Osteoblast (primary cell): Measurements from ENCODE around the gene MTCH1. TPM values are rescaled to one million over a fixed set of nuclear protein-coding genes. Genes with fewer than 3 reads are reported as not detected.

Source experiments
- DNase-seq: peaks from one replicate; pipeline ENCODE4 v3.0.0; 2011; ENCODE audit warnings: low spot score, mixed read lengths; ENCODE audit not compliant: insufficient read length; ENCODE audit errors: missing footprints
- H2AFZ ChIP-seq: 2 replicates; pipeline ENCODE4 v1.6.0; 2011; ENCODE audit warnings: mild to moderate bottlenecking, low read length
- H3K27ac ChIP-seq: 2 replicates; pipeline ENCODE4 v1.5.1; 2011; ENCODE audit warnings: mild to moderate bottlenecking, low read depth, low read length, moderate library complexity
- H3K27me3 ChIP-seq: 2 replicates; pipeline ENCODE4 v1.6.0; 2012; ENCODE audit warnings: mild to moderate bottlenecking, control low read depth, inconsistent platforms, low read length, moderate library complexity; ENCODE audit not compliant: insufficient read depth
- H3K36me3 ChIP-seq: 2 replicates; pipeline ENCODE4 v1.5.1; 2011; ENCODE audit warnings: mild to moderate bottlenecking, low read length, control low read depth, moderate library complexity; ENCODE audit not compliant: insufficient read depth
- H3K4me1 ChIP-seq: 2 replicates; pipeline ENCODE4 v1.5.1; 2011; ENCODE audit warnings: mild to moderate bottlenecking, low read length, control low read depth, moderate library complexity; ENCODE audit not compliant: insufficient read depth
- H3K4me2 ChIP-seq: 2 replicates; pipeline ENCODE4 v1.6.0; 2011; ENCODE audit warnings: mild to moderate bottlenecking, low read length; ENCODE audit not compliant: insufficient read depth
- H3K4me3 ChIP-seq: fragments of 200-600 bp; sonication (generic); 3 replicates; pipeline ENCODE4 v1.5.1; 2012; ENCODE audit warnings: mild to moderate bottlenecking, low read length, inconsistent platforms; ENCODE audit not compliant: insufficient read depth
- H3K79me2 ChIP-seq: 2 replicates; pipeline ENCODE4 v1.6.0; 2012; ENCODE audit warnings: mild to moderate bottlenecking, low read length, control low read depth, inconsistent platforms; ENCODE audit not compliant: insufficient read depth
- H3K9me3 ChIP-seq: 2 replicates; pipeline ENCODE4 v1.5.1; 2011; ENCODE audit warnings: low read depth, low read length, control low read depth
- H4K20me1 ChIP-seq: 2 replicates; pipeline ENCODE4 v1.6.0; 2012; ENCODE audit warnings: mild to moderate bottlenecking, low read length, control low read depth; ENCODE audit not compliant: insufficient read depth
- total RNA-seq: library from RNA; depleted of rRNA; stranded (reverse); fragments of >200 nt; gene quantifications from 2 replicates; pipeline ENCODE4 v1.2.3, GENCODE V29; 2012
- TF ChIP-seq, protein P1 (sequence below): IDR thresholded peaks from 2 replicates; pipeline ENCODE4 v1.5.1; 2011; ENCODE audit warnings: mild to moderate bottlenecking, low read depth, low read length, moderate library complexity; ENCODE audit errors: extremely low read depth

MTCH1 gene
- total RNA-seq, 1 donor: 185 TPM

DNA sequence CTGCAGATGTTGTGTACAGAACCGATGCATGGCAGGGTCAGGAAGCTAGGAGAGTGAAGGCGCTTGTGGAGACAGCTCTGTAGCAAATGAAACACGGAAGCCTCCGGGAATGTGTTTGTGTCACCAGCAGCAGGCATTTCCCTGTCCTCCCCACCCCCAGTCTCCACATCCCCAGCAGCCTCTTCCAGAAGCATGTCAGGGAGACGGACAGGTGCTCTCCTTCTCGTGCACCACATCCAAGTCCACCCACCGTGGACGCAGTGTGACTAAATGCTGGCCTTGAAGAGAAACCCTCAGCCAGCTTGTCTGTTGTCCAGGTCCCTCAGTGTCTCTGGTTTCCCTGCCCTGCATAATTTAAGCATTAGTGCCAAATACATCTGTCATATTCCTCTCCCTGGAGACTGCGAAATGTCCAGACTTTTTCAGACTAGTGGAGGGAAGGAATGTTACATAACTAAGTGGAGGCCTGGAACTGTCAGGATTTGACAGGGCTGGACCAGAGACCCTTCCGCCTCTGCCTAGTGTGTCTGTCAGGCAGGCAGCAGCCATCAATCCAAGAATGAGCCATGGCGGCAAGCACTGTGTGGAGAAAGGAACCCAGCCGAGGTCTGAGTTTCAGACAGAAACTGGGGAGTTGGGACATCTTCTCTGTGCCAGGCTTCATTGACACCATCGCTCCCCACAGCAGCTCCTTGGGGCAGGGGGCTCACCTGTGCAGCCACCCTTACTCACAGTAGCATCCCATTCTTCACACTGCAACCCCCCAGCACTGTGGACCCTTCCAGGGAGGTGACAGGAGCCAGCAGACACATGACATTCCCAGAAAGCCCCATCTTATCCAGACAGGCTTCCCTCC, 58.1 kb downstream of the MTCH1 start:
- no peak overlapping the region for H3K4me2 ChIP-seq
- H3K27me3 ChIP-seq: no peaks in the 10 kb centered on the region
- peaks cover 29% of the 10 kb centered on the region for H3K4me1 ChIP-seq
- H3K27ac ChIP-seq: no peak overlapping the region
- TF ChIP-seq, protein P1, sequence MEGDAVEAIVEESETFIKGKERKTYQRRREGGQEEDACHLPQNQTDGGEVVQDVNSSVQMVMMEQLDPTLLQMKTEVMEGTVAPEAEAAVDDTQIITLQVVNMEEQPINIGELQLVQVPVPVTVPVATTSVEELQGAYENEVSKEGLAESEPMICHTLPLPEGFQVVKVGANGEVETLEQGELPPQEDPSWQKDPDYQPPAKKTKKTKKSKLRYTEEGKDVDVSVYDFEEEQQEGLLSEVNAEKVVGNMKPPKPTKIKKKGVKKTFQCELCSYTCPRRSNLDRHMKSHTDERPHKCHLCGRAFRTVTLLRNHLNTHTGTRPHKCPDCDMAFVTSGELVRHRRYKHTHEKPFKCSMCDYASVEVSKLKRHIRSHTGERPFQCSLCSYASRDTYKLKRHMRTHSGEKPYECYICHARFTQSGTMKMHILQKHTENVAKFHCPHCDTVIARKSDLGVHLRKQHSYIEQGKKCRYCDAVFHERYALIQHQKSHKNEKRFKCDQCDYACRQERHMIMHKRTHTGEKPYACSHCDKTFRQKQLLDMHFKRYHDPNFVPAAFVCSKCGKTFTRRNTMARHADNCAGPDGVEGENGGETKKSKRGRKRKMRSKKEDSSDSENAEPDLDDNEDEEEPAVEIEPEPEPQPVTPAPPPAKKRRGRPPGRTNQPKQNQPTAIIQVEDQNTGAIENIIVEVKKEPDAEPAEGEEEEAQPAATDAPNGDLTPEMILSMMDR: no peak
- H3K79me2 ChIP-seq: no peaks in the 10 kb centered on the region
- no peaks in the 10 kb centered on the region for H4K20me1 ChIP-seq
- no peaks in the 10 kb centered on the region for H3K9me3 ChIP-seq
- DNase-seq: no peak
- no peak overlapping the region for H3K4me3 ChIP-seq
- no peak overlapping the region for H2AFZ ChIP-seq
- H3K36me3 ChIP-seq: peaks cover 24% of the 10 kb centered on the region

DNA sequence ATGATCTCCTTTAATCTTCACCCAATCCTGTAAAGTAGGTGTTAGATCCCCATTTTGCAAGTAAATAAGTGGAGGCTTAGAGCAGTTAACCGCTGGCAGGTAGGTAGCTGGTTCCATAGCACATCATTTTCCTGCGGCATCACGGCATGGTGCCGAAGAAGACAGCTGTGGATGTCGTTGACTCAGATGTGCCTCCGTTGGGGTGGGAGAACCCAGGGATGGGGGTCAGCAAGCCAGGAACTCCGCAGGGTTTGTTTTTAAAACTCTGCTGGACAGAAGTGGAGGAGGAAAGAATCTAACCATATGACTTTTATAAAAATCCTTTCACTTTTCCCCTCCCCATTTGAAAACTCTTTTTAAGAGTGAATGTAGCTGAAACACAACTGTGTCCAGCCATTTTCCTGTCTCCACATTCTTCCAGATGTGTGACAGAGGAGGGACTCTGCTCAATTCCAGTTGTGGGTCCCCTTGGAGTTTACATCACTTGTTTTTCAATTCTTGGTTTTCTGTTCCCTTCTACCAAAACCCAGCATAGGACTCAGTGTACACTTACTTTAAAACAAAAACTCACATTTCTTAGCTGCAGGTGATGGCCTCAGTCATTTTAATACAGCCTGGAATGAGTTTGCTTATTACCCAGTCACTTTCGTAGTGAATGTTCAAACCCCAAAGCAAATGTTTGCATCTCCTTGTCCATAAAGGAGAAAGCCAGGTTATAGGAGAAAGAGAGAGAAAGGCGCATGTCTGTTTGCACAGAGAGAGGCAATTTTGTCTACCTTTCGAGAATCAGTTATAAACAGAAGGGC, 59.1 kb downstream of the MTCH1 start:
- Histone ChIP-seq H3K4me1 (peaks cover 30% of the 10 kb centered on the region), H3K36me3 (peaks cover 27% of the 10 kb centered on the region), H3K27me3 (no peaks in the 10 kb centered on the region), H3K4me3 (no peak overlapping the region), H2AFZ (no peak overlapping the region), H3K9me3 (no peaks in the 10 kb centered on the region), H4K20me1 (no peaks in the 10 kb centered on the region), H3K4me2 (no peak overlapping the region), H3K27ac (no peak overlapping the region), H3K79me2 (no peaks in the 10 kb centered on the region)
- DNase-seq: no peak
- TF ChIP-seq, protein P1: no peak

- no peak overlapping the region for H3K27ac ChIP-seq
- no peaks in the 10 kb centered on the region for H3K79me2 ChIP-seq
- no peak for DNase-seq
- H3K4me2 ChIP-seq: no peak overlapping the region
- H3K27me3 ChIP-seq: no peaks in the 10 kb centered on the region
- H3K4me1 ChIP-seq: peaks cover 32% of the 10 kb centered on the region
- peaks cover 27% of the 10 kb centered on the region for H3K36me3 ChIP-seq
- no peak overlapping the region for H3K4me3 ChIP-seq
- H2AFZ ChIP-seq: no peak overlapping the region
- H3K9me3 ChIP-seq: no peaks in the 10 kb centered on the region
- TF ChIP-seq, protein P1: no peak
- no peaks in the 10 kb centered on the region for H4K20me1 ChIP-seq
Measured at GRCh38 chr6:36925809-36926208, 60.2 kb downstream of the MTCH1 start.
